D721Med (cell line): Measurements from ENCODE around the gene WSB1.

Experiments
- DNase-seq: peaks from one replicate; pipeline ENCODE4 v3.0.0; 2011; ENCODE audit warnings: low spot score; ENCODE audit not compliant: insufficient read length
- FAIRE-seq: peaks from 2 replicates; lab custom pipeline; 2011; peaks lifted over from hg19 to GRCh38; lab: Jason Lieb, UNC
- CTCF ChIP-seq: IDR thresholded peaks from 2 replicates; pipeline ENCODE4 v1.5.1; 2012; ENCODE audit warnings: mild to moderate bottlenecking, control low read depth; ENCODE audit not compliant: insufficient read depth; ENCODE audit errors: missing control alignments

Gene WSB1

GRCh38 chr17:27356091-27356705, 62.3 kb downstream of the WSB1 start:
- DNase-seq (no peak), FAIRE-seq (no peak)
- no peak for TF ChIP-seq CTCF

- TF ChIP-seq CTCF: no peak
- no peak for FAIRE-seq
- DNase-seq: no peak
Measured at GRCh38 chr17:27357236-27357635, 63.3 kb downstream of the WSB1 start.

- no peak for TF ChIP-seq CTCF
- DNase-seq (no peak), FAIRE-seq (no peak)
Measured at GRCh38 chr17:27360507-27360906, 66.6 kb downstream of the WSB1 start.

GRCh38 chr17:27361695-27362094, 67.8 kb downstream of the WSB1 start:
- no peak for FAIRE-seq

GRCh38 chr17:27362503-27362902, 68.6 kb downstream of the WSB1 start:
- DNase-seq (no peak), FAIRE-seq (no peak)
- TF ChIP-seq CTCF: no peak

More at GRCh38 chr17:27361695-27362094, 67.8 kb downstream of the WSB1 start:
- TF ChIP-seq CTCF: no peak
- DNase-seq: no peak

GRCh38 chr17:27362909-27363308, 69.0 kb downstream of the WSB1 start:
- FAIRE-seq (no peak), DNase-seq (no peak)
- TF ChIP-seq CTCF: no peak

- DNase-seq (no peak), FAIRE-seq (no peak)
- TF ChIP-seq CTCF: no peak
Measured at GRCh38 chr17:27363326-27363725, 69.4 kb downstream of the WSB1 start.
